ENCODE data around the gene PIGR. TPM values are rescaled to one million over a fixed set of nuclear protein-coding genes. Genes with fewer than 3 reads are reported as not detected.

PIGR gene
- total and polyA plus RNA-seq, 2 of the 4 experiments (the other 2 are of a cell fraction), result not detected

DNA sequence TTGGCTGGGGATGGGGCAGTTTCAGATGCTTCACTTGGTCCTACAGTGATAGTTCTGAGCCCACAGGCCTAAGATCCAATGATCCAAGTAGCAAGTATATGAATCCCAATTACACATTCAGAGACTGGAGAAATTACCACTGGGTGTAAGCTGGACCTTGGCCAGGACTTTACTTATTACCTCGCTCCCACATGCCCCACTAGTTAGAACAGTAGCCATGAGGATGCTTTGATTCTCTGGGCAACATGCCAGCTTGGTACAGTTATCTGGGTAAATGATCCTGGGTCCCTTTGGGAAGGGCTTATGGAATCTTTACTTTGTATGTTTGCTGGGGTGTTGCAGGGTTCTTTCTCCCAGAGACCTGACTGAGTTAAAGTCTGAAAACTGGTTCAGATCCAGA lies 29.0 kb upstream of the PIGR start:
- Histone ChIP-seq H3K9me3 (ENCODE audit: control insufficient read depth, insufficient read depth, low read length) (no peaks in the 10 kb centered on the region), H2AK5ac (ENCODE audit: low read depth, low read length) (no peak overlapping the region), H4K91ac (ENCODE audit: insufficient read depth, low read depth, low read length) (no peak overlapping the region), H3K18ac (ENCODE audit: low read depth, low read length) (no peak overlapping the region), H2BK20ac (ENCODE audit: low read depth, low read length) (no peak overlapping the region), H3K4me3 (ENCODE audit: insufficient read depth, low read depth, low read length) (no peak overlapping the region), H4K5ac (ENCODE audit: low read depth, low read length) (no peak overlapping the region), H3K79me1 (ENCODE audit: low read depth in 1 of 2, low read length in 2 of 2) (no peaks in the 10 kb centered on the region), H4K8ac (ENCODE audit: low read depth in 2 of 2, low read length in 2 of 2) (no peak overlapping the region), H3K36me3 (ENCODE audit: control insufficient read depth, insufficient read depth, low read length) (no peaks in the 10 kb centered on the region), H3K4me1 (ENCODE audit: control insufficient read depth, insufficient read depth, low read length) (no peaks in the 10 kb centered on the region), H3K14ac (replicated peaks; ENCODE audit: low read depth, low read length) (no peak overlapping the region), H3K4ac (ENCODE audit: low read depth, low read length) (no peak overlapping the region), H3K4me2 (ENCODE audit: low read depth, low read length) (no peak overlapping the region), H3K23ac (ENCODE audit: low read depth, low read length) (no peak overlapping the region), H2BK15ac (ENCODE audit: low read depth, low read length) (no peak overlapping the region), H2AK9ac (replicated peaks; ENCODE audit: low read depth, low read length, poor library complexity) (no peak overlapping the region), H3K27me3 (ENCODE audit: control insufficient read depth, insufficient read depth, low read length) (peaks cover 44% of the 10 kb centered on the region), H3K27ac (ENCODE audit: insufficient read depth, low read length) (no peak overlapping the region), H3K56ac (ENCODE audit: extremely low read depth, insufficient read depth, low read length) (no peak overlapping the region), H4K20me1 (ENCODE audit: insufficient read depth, low read length) (no peaks in the 10 kb centered on the region), H2BK5ac (ENCODE audit: low read depth, low read length, poor library complexity, severe bottlenecking) (no peak overlapping the region), H2BK120ac (ENCODE audit: low read depth, low read length) (no peak overlapping the region), H3K9me1 (ENCODE audit: insufficient read depth, low read length) (0 out of 2 replicates have a peak, but pooled peaks cover 2% of the 10 kb centered on the region), H2AFZ (replicated peaks; ENCODE audit: low read length, poor library complexity) (no peak overlapping the region), H3K9ac (ENCODE audit: low read depth, low read length) (no peak overlapping the region)
- dilution Hi-C loops (cut with HindIII; ENCODE audit: low sequenced_read_pairs, unreplicated experiment), result no loop called here
- in situ Hi-C loops (cut with MboI; ENCODE audit: low sequenced_read_pairs), result no loop called here
- DNase-seq (no peak), ATAC-seq (ENCODE audit: low read depth) (no peak)
- intact Hi-C loops (cut with micrococcal nuclease), result no loop called here
- POLR2A ChIA-PET (ENCODE audit: unreplicated experiment), result no interaction called here
- no CpG with 5 or more reads among the region's 1 CpG for WGBS, 2 experiments (ENCODE audit: extremely low coverage in 2 of 2, insufficient read length in 1 of 2)
- CTCF ChIA-PET, result no interaction called here
- TF ChIP-seq RFX5 (IDR thresholded peaks at IDR 0.05; ENCODE audit: low read depth, low read length) (no peak), MAZ (IDR thresholded peaks at IDR 0.05; ENCODE audit: borderline replicate concordance, low read depth, low read length) (no peak), POLR2A (IDR thresholded peaks at IDR 0.05; ENCODE audit: low read depth, low read length) (no peak), RCOR1 (IDR thresholded peaks at IDR 0.05; ENCODE audit: insufficient replicate concordance, low read length) (no peak), SMC3 (IDR thresholded peaks at IDR 0.05; ENCODE audit: low read depth, low read length) (no peak), BHLHE40 (IDR thresholded peaks at IDR 0.05; ENCODE audit: low read depth, low read length) (no peak), MAFK (IDR thresholded peaks at IDR 0.05; ENCODE audit: low read depth, low read length) (no peak), MXI1 (IDR thresholded peaks at IDR 0.05; ENCODE audit: borderline replicate concordance, low read depth, low read length) (no peak)
- TF ChIP-seq, protein P1, sequence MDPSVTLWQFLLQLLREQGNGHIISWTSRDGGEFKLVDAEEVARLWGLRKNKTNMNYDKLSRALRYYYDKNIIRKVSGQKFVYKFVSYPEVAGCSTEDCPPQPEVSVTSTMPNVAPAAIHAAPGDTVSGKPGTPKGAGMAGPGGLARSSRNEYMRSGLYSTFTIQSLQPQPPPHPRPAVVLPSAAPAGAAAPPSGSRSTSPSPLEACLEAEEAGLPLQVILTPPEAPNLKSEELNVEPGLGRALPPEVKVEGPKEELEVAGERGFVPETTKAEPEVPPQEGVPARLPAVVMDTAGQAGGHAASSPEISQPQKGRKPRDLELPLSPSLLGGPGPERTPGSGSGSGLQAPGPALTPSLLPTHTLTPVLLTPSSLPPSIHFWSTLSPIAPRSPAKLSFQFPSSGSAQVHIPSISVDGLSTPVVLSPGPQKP (IDR thresholded peaks at IDR 0.05; ENCODE audit: borderline replicate concordance, low read depth, low read length), result no peak
- TF ChIP-seq, protein P2, sequence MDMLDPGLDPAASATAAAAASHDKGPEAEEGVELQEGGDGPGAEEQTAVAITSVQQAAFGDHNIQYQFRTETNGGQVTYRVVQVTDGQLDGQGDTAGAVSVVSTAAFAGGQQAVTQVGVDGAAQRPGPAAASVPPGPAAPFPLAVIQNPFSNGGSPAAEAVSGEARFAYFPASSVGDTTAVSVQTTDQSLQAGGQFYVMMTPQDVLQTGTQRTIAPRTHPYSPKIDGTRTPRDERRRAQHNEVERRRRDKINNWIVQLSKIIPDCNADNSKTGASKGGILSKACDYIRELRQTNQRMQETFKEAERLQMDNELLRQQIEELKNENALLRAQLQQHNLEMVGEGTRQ (IDR thresholded peaks at IDR 0.05; ENCODE audit: low read depth, low read length), result no peak
- no TSS peak for BruUV-seq (replicated peaks)

All from IMR-90 (cell line).